ENCODE measurements around the gene CAMK1. TPM values are rescaled to one million over a fixed set of nuclear protein-coding genes. Genes with fewer than 3 reads are reported as not detected.

CAMK1 gene
- total and polyA plus RNA-seq, 9 of the 15 experiments (the other 6 are each of a cell fraction or from before 2014, with no cell fraction given): 0.23 to 10.7 (median 6.0) TPM

DNA sequence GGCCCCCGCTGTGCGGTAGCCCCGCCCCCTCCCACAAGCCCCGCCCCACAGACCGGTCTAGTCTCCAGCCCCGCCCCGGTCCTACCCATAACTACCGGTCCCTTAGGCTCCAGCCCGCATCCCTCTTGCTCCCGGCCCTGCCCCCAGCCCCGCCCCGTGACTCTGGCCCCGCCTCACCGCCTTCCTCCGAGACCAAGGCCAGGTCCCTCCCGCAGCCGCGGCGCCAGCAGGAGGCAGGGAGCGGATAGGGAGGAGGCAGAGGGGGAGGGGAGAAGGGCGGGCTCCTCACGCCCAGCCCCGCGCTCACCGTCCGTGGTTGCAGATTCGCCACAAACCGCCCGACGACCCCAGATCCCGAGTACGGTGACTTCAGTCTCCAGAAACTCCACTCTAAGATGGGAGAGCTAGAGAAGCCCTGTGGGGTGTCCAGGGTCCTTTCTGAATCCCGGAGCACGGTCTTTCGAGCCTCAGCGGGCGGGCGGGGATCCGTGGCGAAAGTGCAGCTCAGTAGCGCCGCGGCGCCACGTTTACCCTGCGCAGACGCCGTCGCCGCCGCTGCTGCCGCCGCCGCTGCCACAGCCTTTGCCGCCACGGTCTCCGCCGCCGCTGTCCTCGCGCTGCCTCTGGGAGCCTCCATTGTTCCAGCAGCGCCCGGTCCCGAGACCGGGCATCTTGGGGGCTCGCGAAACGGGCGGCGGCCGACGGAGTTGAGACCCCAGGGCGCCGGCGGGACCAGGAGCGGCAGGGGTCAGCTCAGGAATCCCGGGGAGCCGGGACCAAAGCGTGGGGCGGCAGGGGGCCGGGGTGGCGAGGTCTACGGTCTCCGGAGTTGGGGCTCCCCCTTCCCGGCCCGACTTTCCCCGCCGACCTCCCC lies 38.3 kb downstream of the CAMK1 start, which contains the start of gene BRPF1 (continued):
- TF ChIP-seq, protein P1, sequence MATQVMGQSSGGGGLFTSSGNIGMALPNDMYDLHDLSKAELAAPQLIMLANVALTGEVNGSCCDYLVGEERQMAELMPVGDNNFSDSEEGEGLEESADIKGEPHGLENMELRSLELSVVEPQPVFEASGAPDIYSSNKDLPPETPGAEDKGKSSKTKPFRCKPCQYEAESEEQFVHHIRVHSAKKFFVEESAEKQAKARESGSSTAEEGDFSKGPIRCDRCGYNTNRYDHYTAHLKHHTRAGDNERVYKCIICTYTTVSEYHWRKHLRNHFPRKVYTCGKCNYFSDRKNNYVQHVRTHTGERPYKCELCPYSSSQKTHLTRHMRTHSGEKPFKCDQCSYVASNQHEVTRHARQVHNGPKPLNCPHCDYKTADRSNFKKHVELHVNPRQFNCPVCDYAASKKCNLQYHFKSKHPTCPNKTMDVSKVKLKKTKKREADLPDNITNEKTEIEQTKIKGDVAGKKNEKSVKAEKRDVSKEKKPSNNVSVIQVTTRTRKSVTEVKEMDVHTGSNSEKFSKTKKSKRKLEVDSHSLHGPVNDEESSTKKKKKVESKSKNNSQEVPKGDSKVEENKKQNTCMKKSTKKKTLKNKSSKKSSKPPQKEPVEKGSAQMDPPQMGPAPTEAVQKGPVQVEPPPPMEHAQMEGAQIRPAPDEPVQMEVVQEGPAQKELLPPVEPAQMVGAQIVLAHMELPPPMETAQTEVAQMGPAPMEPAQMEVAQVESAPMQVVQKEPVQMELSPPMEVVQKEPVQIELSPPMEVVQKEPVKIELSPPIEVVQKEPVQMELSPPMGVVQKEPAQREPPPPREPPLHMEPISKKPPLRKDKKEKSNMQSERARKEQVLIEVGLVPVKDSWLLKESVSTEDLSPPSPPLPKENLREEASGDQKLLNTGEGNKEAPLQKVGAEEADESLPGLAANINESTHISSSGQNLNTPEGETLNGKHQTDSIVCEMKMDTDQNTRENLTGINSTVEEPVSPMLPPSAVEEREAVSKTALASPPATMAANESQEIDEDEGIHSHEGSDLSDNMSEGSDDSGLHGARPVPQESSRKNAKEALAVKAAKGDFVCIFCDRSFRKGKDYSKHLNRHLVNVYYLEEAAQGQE (IDR thresholded peaks at IDR 0.05; ENCODE audit: borderline replicate concordance): no peak
- TF ChIP-seq, protein P1 (CRISPR knock-in tag; IDR thresholded peaks at IDR 0.05; ENCODE audit: low read depth): peak; percentile 84
- TF ChIP-seq ZNF589 (CRISPR knock-in tag; IDR thresholded peaks at IDR 0.05; ENCODE audit: low read depth): no peak
- TF ChIP-seq SETDB1 (IDR thresholded peaks at IDR 0.05; ENCODE audit: low read length): no peak
- peak; percentile 95 for TF ChIP-seq POLR2G (IDR thresholded peaks at IDR 0.05; ENCODE audit: low read depth, low read length)
- TF ChIP-seq, protein P2, sequence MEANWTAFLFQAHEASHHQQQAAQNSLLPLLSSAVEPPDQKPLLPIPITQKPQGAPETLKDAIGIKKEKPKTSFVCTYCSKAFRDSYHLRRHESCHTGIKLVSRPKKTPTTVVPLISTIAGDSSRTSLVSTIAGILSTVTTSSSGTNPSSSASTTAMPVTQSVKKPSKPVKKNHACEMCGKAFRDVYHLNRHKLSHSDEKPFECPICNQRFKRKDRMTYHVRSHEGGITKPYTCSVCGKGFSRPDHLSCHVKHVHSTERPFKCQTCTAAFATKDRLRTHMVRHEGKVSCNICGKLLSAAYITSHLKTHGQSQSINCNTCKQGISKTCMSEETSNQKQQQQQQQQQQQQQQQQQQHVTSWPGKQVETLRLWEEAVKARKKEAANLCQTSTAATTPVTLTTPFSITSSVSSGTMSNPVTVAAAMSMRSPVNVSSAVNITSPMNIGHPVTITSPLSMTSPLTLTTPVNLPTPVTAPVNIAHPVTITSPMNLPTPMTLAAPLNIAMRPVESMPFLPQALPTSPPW (CRISPR knock-in tag; IDR thresholded peaks at IDR 0.05): peak; percentile 98
- TF ChIP-seq, protein P3, sequence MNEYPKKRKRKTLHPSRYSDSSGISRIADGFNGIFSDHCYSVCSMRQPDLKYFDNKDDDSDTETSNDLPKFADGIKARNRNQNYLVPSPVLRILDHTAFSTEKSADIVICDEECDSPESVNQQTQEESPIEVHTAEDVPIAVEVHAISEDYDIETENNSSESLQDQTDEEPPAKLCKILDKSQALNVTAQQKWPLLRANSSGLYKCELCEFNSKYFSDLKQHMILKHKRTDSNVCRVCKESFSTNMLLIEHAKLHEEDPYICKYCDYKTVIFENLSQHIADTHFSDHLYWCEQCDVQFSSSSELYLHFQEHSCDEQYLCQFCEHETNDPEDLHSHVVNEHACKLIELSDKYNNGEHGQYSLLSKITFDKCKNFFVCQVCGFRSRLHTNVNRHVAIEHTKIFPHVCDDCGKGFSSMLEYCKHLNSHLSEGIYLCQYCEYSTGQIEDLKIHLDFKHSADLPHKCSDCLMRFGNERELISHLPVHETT (CRISPR knock-in tag; conservative IDR thresholded peaks at IDR 0.05 in 1 of 2, IDR thresholded peaks at IDR 0.05 in 1 of 2): peak in 1 of 2 experiments; percentile 98; a peak in 2 of 4 replicates
- TF ChIP-seq, protein P4, sequence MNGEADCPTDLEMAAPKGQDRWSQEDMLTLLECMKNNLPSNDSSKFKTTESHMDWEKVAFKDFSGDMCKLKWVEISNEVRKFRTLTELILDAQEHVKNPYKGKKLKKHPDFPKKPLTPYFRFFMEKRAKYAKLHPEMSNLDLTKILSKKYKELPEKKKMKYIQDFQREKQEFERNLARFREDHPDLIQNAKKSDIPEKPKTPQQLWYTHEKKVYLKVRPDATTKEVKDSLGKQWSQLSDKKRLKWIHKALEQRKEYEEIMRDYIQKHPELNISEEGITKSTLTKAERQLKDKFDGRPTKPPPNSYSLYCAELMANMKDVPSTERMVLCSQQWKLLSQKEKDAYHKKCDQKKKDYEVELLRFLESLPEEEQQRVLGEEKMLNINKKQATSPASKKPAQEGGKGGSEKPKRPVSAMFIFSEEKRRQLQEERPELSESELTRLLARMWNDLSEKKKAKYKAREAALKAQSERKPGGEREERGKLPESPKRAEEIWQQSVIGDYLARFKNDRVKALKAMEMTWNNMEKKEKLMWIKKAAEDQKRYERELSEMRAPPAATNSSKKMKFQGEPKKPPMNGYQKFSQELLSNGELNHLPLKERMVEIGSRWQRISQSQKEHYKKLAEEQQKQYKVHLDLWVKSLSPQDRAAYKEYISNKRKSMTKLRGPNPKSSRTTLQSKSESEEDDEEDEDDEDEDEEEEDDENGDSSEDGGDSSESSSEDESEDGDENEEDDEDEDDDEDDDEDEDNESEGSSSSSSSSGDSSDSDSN (IDR thresholded peaks at IDR 0.05; ENCODE audit: borderline replicate concordance in 1 of 2, low read depth in 2 of 2, low read length in 2 of 2): 0 out of 4 replicates have a peak, but pooled peaks of 1 of the 2 experiments have one; percentile 16
- TF ChIP-seq CBX2 (IDR thresholded peaks at IDR 0.05; ENCODE audit: insufficient read depth, low read length, poor library complexity, severe bottlenecking): no peak
- TF ChIP-seq ATF1 (CRISPR knock-in tag; IDR thresholded peaks at IDR 0.05): peak; percentile 40; the same call in 1 of the 2 replicates
- peak; percentile 97 for TF ChIP-seq ATF1 (tag; IDR thresholded peaks at IDR 0.05)
- TF ChIP-seq KLF16 (IDR thresholded peaks at IDR 0.05): no peak
- TF ChIP-seq ZNF384 (IDR thresholded peaks at IDR 0.05; ENCODE audit: low read depth, low read length): no peak
